HG03575 (cell line): ENCODE measurements around the gene HMGN3.

Experiments
- ATAC-seq: cut with Tn5 transposase; IDR thresholded peaks from one replicate; pipeline ENCODE4 v1.9.1; 2021; ENCODE audit not compliant: unreplicated experiment, insufficient number of reproducible peaks, low FRiP score; ENCODE audit errors: extremely low read depth

The HMGN3 gene

GRCh38 chr6:79189760-79190350 lies 44.6 kb downstream of the HMGN3 start:
- ATAC-seq: no peak

GRCh38 chr6:79188885-79189480 lies 45.5 kb downstream of the HMGN3 start:
- ATAC-seq: no peak

DNA sequence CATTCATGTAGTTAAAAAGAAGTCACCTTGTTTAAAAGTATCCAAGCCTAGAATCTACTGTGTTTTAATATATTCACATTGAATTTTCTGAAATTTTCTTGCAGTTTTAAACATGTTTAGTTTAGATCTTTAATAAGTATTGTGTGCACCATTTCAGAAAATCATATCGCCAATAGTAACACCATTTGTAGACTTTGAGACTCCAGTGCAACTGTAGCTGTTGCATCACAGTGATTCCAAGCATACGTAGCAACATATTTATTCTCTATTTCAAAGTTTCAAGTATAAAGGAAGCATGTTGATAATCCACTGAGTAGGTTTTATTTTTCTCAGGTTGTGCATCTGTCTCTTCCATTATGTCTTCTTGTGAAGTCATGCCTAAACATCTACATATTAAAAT lies 46.4 kb downstream of the HMGN3 start:
- ATAC-seq: no peak

GRCh38 chr6:79186564-79186963 lies 47.9 kb downstream of the HMGN3 start:
- ATAC-seq: no peak

- ATAC-seq: no peak
Observed at GRCh38 chr6:79184641-79185040, 49.8 kb downstream of the HMGN3 start.

- no peak for ATAC-seq
Observed at GRCh38 chr6:79184086-79184485, 50.4 kb downstream of the HMGN3 start.

DNA sequence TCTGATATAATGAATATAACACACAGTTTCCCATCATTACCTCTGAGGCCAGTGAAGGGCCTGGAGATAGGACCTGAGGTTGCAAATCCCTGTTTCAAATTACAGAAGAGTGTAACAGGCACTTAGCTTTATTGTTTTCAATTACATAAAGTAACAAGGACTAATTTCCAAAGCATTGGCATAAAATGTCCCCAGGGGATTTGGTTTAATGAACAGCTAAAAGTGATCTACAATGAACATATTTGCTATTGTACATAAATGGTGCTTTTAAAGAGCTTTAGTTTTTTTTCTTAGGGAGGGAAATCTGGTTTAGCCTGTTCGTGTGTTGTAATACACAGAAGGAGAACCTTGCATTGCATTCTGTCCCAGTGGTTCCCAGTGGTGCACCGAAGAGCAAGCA lies 54.4 kb downstream of the HMGN3 start:
- ATAC-seq: no peak

- ATAC-seq: no peak
Observed at GRCh38 chr6:79173378-79173777, 61.1 kb downstream of the HMGN3 start.

- ATAC-seq: no peak
Observed at GRCh38 chr6:79170959-79171358, 63.5 kb downstream of the HMGN3 start.

DNA sequence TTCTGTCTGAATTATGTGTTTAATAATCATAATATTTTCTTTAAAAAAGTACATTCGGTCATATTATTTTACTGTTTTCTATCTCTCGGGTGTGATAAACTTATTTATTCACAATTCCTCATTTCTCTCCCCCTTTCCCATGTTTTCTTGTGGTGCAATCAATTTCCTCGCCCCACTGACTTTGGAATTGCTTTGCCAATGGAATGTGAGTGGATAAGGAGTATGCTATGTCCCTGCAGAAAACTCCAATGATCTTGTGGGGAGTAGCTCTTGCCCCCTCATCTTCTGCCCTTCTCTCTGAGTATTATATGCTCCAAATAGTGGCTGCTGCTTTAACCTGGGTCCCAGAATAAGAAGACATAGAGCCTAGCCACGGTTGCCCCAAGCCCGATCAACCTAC lies 64.1 kb downstream of the HMGN3 start:
- ATAC-seq: no peak

GRCh38 chr6:79168695-79168980 lies 65.8 kb downstream of the HMGN3 start:
- no peak for ATAC-seq

GRCh38 chr6:79167931-79168694 lies 66.4 kb downstream of the HMGN3 start:
- no peak for ATAC-seq

GRCh38 chr6:79159846-79160245 lies 74.6 kb downstream of the HMGN3 start:
- ATAC-seq: no peak

- no peak for ATAC-seq
Observed at GRCh38 chr6:79158856-79159516, 75.5 kb downstream of the HMGN3 start.

- no peak for ATAC-seq
Observed at GRCh38 chr6:79157961-79158644, 76.4 kb downstream of the HMGN3 start.

GRCh38 chr6:79152269-79152737 lies 82.2 kb downstream of the HMGN3 start:
- no peak for ATAC-seq
